NCI-H1105 treated with DMSO at 0.1 percent for 48 hours (cell line): ENCODE results near the gene TWNK.
"Not testable (repeated sequence)": the region's sequence is repeated elsewhere in the genome, so short reads cannot be mapped to it uniquely, and the experiment has no call there.

Source experiments
- DNase-seq: peaks from one replicate; lab custom pipeline; 2025; lab: John Stamatoyannopoulos, UW

TWNK gene

GRCh38 chr10:101031128-101031795 lies 43.9 kb downstream of the TWNK start, which contains the start of the genes PDZD7 and SFXN3:
Gene PDZD7 (minus strand): TSS chr10:101031129. CDS start chr10:101030219, 910 bp downstream.
Gene SFXN3 (plus strand): TSS chr10:101031234. CDS start chr10:101034695, 3,461 bp downstream.
- DNase-seq: peak; percentile 74

DNA sequence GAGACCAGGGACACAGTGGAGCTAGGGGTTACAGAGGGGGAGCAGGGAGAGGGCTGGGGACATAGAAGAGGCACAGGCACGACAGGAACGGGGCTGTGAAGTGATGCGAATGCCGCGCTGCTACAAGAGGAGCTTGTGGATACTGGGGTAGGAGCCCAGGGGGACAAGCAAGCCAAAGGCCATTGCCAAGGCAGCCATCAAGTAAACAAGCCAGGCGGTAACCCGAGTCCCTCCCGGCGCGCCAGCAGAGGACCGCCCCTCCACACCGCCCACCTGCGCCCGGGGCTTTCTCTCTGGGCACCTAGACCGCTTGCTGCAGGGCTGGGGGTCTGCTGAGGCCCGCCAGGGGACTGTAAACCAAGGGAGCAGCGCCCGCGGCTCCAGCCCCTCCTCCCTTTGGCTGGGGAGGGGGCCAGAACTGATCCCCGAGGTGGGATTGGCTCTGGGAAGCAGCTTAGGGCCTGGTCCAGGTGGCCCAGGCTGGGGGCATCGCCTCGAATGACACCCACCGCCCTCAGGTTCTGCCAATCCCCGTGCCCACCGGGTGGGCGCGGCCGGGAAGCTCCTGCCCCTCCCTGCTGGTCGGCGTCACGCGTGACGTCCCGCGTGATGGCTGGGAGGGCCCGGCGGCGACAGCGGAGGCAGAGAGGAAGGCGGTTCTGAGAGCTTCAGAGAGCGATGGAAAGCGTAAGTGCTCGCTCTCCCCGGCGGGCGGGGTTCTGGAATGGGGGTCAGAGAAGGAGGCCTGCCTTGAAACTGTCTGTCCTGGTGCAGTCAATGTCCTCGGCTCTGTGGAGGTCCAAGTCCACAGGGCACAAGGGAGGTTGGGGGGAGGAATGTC lies 44.7 kb downstream of the TWNK start:
- DNase-seq: peak; percentile 37

DNA sequence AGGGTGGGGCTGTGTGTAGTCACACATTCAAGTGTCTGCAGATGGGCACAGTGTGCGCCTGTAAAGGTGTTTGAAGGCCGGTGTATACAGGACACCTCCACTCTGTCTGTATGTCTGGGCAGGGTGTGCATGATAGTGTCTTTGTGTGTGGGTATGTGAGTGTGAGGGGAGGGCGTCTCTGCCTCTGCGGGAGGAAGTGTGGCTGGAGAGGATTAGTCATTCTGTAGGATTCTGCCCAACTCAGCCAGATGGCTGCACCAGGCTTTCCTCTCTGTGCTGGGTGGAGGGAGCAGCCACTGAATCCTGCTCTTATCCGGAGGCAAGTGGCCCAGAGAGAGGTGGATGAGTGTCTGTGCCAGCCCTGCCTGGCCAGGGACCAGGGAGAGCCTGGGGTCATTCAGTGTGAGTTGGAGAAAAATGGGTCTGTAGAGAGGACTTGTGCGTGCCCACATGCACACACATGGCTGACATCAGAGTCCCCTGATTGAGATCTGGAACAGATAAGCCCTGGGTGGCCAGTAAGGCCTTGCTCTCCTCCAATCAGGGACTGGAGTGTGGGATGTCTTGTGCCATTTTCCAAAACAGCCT lies 45.4 kb downstream of the TWNK start:
- DNase-seq: no peak

GRCh38 chr10:101033276-101033675 lies 45.9 kb downstream of the TWNK start:
- no peak for DNase-seq

DNA sequence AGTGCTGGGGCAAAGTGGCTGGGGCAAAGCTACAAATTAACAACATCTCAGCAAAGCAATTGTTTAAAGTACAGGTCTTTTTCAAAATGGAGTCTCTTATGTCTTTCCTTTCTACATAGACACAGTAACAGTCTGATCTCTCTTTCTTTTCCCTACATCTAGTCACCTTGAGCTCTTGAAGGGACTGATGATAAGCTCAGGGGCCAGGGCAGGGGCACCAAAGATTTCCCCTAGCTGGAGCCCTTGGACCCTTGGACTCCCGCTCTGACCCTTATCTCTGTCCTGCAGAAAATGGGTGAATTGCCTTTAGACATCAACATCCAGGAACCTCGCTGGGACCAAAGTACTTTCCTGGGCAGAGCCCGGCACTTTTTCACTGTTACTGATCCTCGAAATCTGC lies 47.1 kb downstream of the TWNK start:
- not testable (repeated sequence) for DNase-seq

- no peak for DNase-seq
Observed at GRCh38 chr10:101035314-101035713, 48.0 kb downstream of the TWNK start.

DNA sequence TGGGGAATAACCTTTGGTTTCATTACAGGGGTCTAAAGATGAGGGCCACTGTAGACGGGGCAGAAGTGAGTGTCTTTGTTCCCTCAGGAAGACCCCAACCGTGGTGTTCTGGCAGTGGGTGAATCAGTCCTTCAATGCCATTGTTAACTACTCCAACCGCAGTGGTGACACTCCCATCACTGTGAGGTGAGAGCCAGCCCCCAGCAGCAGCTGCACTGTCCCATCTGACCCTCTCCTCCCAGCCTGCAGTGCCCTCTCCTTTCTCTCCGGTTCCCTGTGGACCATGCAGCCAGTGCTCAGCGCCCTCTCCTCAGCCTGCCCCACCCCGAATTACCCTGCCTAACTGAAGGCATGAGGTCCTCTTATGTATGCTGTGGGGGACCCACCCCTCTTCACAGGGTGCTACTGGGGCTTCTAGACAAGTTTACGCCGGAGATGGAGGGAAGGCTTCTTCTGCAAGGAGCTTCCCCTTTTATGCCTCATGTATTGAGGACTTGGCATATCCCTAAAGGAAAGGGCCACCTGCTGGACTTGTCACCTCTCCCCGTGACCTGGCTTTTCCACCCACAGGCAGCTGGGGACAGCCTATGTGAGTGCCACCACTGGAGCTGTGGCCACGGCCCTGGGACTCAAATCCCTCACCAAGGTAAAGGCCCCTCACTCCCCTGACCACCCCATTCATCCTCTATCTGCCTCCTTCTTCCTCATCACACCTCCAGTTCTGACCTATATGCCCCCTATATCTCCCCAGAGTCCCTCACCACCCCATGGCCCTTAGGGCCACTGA lies 48.8 kb downstream of the TWNK start:
- no peak for DNase-seq

GRCh38 chr10:101036726-101037125 lies 49.4 kb downstream of the TWNK start:
- DNase-seq: no peak

DNA sequence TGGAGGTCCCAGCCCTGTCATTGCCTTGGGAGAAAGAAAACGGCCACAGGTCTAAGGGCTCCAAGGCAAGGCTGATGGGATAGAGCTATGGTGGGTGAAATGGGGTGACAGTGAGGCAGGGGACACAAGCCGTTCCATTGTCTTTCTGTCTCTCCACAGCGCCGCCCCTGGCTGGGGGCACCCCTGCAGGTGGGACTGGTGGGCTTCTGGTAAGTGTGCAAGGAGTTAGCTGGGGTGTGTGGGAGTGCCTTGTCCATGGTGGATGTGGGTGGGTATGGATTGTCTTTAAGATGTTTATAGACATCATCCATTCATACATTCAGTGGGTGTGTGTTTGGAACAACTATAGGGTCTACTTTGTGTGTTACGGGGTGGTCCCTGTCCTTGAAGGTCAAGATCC lies 51.1 kb downstream of the TWNK start:
- DNase-seq: no peak

DNA sequence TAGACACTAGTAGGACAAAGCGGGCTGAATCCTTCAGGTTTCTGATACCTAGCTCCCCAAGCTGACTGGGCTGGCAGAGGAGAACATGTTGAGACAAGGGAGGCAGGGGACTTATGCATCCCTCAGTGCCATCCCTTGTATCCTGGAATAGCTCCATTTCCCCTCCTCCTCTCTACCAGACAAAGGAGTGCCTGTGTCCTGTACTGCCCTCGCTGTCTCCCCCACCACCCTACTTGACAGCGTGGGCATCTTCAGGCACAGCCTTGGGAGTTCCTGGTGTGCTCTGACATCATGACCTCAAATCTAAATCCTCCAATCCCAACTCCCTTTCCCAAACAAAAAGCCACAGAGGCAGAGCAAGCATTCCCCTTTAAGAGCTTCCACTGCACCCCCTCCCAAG lies 52.7 kb downstream of the TWNK start:
- no peak for DNase-seq

DNA sequence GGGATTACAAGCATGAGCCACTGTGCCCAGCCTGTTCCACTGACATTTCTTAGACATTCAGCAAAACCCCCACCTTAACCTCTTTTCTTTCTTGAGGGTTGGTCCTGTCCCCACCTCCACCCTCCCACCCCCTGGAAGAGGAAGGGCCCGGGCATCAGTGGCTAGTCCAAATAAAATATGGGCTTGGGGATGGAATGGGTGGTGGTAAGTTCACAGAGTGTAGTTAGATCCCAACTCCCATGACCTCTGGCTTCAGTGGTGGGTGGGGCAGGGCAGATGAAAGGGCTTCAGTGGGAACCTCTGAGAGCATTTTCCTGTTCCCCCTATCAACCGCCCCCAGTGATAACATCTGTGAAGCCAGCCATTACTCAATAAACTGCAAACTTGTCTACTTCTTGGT lies 53.5 kb downstream of the TWNK start:
- DNase-seq: no peak

DNA sequence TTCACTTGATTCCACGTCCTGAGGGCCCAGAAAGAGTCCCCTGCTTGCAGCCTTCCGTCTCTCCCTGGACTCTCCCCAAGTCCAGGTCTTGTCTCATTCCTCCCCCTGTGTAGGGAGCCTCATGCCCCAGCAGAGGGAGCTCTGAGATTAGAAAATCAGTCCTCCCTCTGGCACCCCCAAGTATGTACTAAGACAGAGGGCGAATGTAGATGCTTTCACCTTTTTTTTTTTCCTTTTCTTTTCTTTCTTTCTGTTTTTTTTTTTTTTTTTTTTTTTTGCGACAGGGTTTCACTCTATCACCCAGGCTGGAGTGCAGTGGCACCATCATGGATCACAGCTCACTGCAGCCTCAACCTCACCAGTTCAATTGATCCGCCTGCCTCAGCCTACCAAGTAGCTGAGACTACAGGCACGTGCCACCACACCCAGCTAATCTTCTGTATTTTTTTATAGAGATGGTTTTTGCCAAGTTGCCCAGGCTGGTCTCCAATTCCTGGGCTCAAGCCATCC lies 54.0 kb downstream of the TWNK start:
- peak; percentile 58 for DNase-seq

DNA sequence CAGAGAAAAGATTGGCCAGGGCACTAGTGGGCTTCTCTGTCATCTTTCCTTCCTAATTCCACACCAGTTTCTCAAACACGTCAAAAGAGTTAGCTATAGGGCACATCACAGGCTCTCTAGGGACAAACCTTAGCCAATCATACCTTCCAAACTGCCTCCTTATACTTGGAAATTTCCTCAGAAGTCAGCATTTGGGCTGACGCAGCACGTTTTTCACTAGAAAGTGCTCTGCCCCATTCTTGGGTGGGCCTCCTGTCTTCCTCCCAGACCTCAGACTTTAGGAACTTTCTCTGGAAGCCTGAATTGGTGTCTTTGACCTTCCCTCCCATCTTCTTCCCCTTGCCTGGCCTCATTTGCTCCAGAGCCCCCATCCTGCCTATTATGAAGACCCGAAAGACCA lies 54.8 kb downstream of the TWNK start:
- no peak for DNase-seq

- peak; percentile 86 for DNase-seq
Observed at GRCh38 chr10:101042667-101043362, 55.5 kb downstream of the TWNK start.

DNA sequence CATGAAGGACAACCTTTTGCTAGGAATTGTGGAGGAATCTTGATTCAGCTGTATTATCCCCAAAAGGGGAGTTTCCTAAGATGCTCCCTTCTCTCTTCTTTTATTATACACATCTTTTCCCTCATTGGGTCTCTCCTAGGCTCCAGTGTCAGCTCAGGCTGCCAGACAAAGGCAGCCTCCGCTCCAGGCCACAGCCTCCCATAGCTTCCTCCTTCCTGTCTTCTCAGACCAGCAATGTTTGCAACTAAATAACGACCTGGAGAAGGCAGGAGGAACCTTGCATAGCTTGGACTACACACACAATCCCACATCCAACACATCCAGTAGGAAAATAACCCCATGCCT lies 56.0 kb downstream of the TWNK start:
- DNase-seq: no peak
